Muscle layer of colon (tissue), 2 donors: Measurements from ENCODE around the gene IFNAR2.
"Not testable (repeated sequence)": the region's sequence is repeated elsewhere in the genome, so short reads cannot be mapped to it uniquely, and the experiment has no call there.

Source experiments
- H3K27ac ChIP-seq: one replicate; pipeline ENCODE4 v1.7.0; 2013; ENCODE audit warnings: low read depth, mild to moderate bottlenecking, low read length, moderate library complexity
- H3K27me3 ChIP-seq, 2 donors: one replicate each; pipeline ENCODE4 v1.7.0; 2013; ENCODE audit warnings: low read length in 2 of 2, mild to moderate bottlenecking in 2 of 2; ENCODE audit not compliant: insufficient read depth in 2 of 2, control insufficient read depth in 1 of 2
- H3K36me3 ChIP-seq: one replicate; pipeline ENCODE4 v1.7.0; 2013; ENCODE audit warnings: mild to moderate bottlenecking, low read length; ENCODE audit not compliant: insufficient read depth
- H3K4me1 ChIP-seq: one replicate; pipeline ENCODE4 v1.7.0; 2013; ENCODE audit warnings: mild to moderate bottlenecking, low read length; ENCODE audit not compliant: insufficient read depth
- H3K4me3 ChIP-seq, 2 donors: one replicate each; pipeline ENCODE4 v1.7.0; 2013; ENCODE audit warnings: low read length in 2 of 2, low read depth in 1 of 2, mild to moderate bottlenecking in 1 of 2, moderate library complexity in 1 of 2
- H3K9ac ChIP-seq: one replicate; pipeline ENCODE4 v1.7.0; 2013; ENCODE audit warnings: low read length
- H3K9me3 ChIP-seq: one replicate; pipeline ENCODE4 v1.7.0; 2013; ENCODE audit warnings: mild to moderate bottlenecking, low read length
- donor health status: abdominal sarcoma.
- donor health status: Adenocarcinoma of cecum.

The IFNAR2 gene

GRCh38 chr21:33236766-33237165, 7.0 kb downstream of the IFNAR2 start:
- no peak overlapping the region for H3K27ac ChIP-seq
- no peaks in the 10 kb centered on the region for H3K4me1 ChIP-seq

DNA sequence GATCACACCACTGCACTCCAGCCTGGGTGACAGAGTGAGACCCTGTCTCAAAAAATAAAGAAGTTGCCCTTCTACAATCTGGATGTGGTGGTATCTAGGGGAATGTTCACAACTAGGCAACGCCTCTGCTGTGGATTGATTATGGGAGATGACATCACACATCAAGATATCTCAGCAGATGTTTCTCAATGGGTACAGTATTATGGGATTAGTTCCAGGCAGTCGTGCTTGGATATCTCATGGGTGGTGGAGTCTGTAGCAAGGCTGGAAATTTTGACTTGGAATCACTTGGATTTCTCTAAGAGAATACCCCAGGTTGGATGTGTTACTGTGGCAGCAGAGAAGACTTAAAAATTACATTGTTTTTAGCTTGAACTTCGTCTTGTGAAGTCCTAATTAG, 7.7 kb downstream of the IFNAR2 start:
- H3K4me1 ChIP-seq: no peaks in the 10 kb centered on the region
- no peak overlapping the region for H3K9ac ChIP-seq
- no peaks in the 10 kb centered on the region for H3K9me3 ChIP-seq
- peaks cover 4% of the 10 kb centered on the region for H3K36me3 ChIP-seq
- H3K27me3 ChIP-seq: no peaks in the 10 kb centered on the region
- H3K27ac ChIP-seq: no peak overlapping the region
- H3K4me3 ChIP-seq: no peak overlapping the region

More at GRCh38 chr21:33236766-33237165, 7.0 kb downstream of the IFNAR2 start:
- no peak overlapping the region for H3K9ac ChIP-seq
- no peaks in the 10 kb centered on the region for H3K27me3 ChIP-seq
- H3K9me3 ChIP-seq: no peaks in the 10 kb centered on the region
- H3K4me3 ChIP-seq: no peak overlapping the region
- no peaks in the 10 kb centered on the region for H3K36me3 ChIP-seq

DNA sequence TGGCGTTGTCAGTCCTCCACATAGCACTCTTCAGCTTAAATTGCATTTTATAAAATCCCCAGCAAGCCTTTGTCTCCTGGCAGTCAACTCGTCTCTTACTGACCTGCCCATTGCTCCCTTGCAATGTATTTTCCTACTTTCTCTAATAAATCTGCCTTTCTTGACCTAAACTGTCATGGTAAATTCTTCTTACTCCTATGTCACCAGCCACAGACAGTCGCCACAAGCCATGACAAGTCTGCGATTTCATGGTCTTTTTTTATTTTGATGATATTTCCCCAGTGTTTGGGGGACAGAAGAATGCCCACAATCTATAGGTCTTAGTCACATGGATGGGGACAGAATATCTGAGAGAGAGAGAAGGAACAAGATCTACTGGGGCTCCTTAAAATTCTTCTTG, 8.4 kb downstream of the IFNAR2 start:
- peaks cover 4% of the 10 kb centered on the region for H3K36me3 ChIP-seq
- H3K27ac ChIP-seq: no peak overlapping the region
- no peaks in the 10 kb centered on the region for H3K9me3 ChIP-seq
- no peaks in the 10 kb centered on the region for H3K27me3 ChIP-seq
- no peaks in the 10 kb centered on the region for H3K4me1 ChIP-seq
- no peak overlapping the region for H3K9ac ChIP-seq
- H3K4me3 ChIP-seq: no peak overlapping the region

DNA sequence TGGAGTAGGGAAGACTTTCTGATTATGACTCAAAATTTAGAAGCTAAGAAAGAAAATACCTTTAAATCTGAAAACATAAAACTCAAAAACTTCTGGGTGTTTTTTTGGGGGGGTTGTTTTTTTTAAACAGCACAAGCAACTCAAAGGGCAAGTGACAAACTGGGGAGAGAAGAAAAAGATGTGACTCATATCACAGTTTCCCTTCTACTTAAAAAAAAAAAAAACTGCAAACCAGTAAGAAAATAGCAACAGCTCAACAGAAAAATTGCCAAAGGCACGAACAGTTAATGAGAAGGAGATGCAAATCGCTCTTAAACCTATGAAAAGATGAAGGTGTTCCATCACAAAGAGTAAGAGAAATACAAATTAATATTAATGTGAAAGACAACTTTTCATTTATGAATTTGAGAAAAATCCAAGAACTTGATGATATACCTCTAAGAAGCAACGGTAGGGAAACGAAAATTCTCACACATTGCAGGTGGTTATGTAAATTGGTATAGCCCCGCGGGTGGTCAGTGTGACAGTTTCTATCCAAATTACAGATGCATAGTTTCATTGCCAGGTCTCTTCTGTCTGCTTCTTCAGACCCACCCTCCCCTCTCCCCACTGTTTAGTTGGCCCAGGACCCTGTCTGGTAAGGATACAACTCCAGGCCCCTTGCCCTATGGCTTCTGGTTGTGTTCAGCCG, 9.0 kb downstream of the IFNAR2 start:
- no peak overlapping the region for H3K9ac ChIP-seq
- no peaks in the 10 kb centered on the region for H3K27me3 ChIP-seq
- H3K27ac ChIP-seq: no peak overlapping the region
- H3K4me3 ChIP-seq: no peak overlapping the region
- H3K4me1 ChIP-seq: no peaks in the 10 kb centered on the region
- H3K9me3 ChIP-seq: no peaks in the 10 kb centered on the region
- H3K36me3 ChIP-seq: peaks cover 4% of the 10 kb centered on the region

- H3K27ac ChIP-seq: not testable (repeated sequence)
Measured at GRCh38 chr21:33239559-33240127, 9.9 kb downstream of the IFNAR2 start.

GRCh38 chr21:33240404-33240803, 10.7 kb downstream of the IFNAR2 start:
- Histone ChIP-seq H3K9ac (no peak overlapping the region), H3K27ac (no peak overlapping the region), H3K27me3 (no peaks in the 10 kb centered on the region), H3K4me3 (no peak overlapping the region), H3K4me1 (no peaks in the 10 kb centered on the region), H3K9me3 (no peaks in the 10 kb centered on the region), H3K36me3 (peaks cover 4% of the 10 kb centered on the region)

More at GRCh38 chr21:33239559-33240127, 9.9 kb downstream of the IFNAR2 start:
- H3K9me3 ChIP-seq, H3K4me3 ChIP-seq, H3K27me3 ChIP-seq, H3K36me3 ChIP-seq, H3K9ac ChIP-seq, H3K4me1 ChIP-seq: not testable (repeated sequence)

GRCh38 chr21:33241846-33242245, 12.1 kb downstream of the IFNAR2 start:
- H3K4me1 ChIP-seq: no peaks in the 10 kb centered on the region
- peaks cover 11% of the 10 kb centered on the region for H3K36me3 ChIP-seq
- no peak overlapping the region for H3K4me3 ChIP-seq
- no peak overlapping the region for H3K27ac ChIP-seq
- no peak overlapping the region for H3K9ac ChIP-seq
- H3K9me3 ChIP-seq: no peaks in the 10 kb centered on the region
- H3K27me3 ChIP-seq: no peaks in the 10 kb centered on the region

DNA sequence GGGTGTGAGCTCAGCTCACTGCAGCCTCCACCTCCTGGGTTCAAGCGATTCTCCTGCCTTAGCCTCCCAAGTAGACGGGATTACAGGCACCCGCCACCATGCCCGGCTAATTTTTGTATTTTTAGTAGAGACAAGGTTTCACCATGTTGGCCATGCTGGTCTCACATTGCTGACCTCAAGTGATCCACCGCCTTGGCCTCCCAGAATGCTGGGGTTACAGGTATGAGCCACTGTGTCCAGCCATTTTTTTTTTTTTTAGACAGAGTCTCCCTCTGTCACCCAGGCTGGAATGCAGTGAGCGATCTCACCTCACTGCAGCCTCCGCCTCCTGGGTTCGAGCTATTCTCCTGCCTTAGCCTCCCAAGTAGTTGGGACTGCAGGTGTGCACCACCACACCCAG, 13.1 kb downstream of the IFNAR2 start:
- H3K4me3 ChIP-seq, H3K27me3 ChIP-seq, H3K9me3 ChIP-seq, H3K4me1 ChIP-seq, H3K9ac ChIP-seq, H3K27ac ChIP-seq: not testable (repeated sequence)
- peaks cover 18% of the 10 kb centered on the region for H3K36me3 ChIP-seq

GRCh38 chr21:33244082-33244778, 14.5 kb downstream of the IFNAR2 start:
- H3K36me3 ChIP-seq: peaks cover 25% of the 10 kb centered on the region
- H3K4me1 ChIP-seq: no peaks in the 10 kb centered on the region
- no peak overlapping the region for H3K27ac ChIP-seq
- H3K4me3 ChIP-seq: no peak overlapping the region
- H3K9me3 ChIP-seq: no peaks in the 10 kb centered on the region
- H3K9ac ChIP-seq: no peak overlapping the region
- no peaks in the 10 kb centered on the region for H3K27me3 ChIP-seq

DNA sequence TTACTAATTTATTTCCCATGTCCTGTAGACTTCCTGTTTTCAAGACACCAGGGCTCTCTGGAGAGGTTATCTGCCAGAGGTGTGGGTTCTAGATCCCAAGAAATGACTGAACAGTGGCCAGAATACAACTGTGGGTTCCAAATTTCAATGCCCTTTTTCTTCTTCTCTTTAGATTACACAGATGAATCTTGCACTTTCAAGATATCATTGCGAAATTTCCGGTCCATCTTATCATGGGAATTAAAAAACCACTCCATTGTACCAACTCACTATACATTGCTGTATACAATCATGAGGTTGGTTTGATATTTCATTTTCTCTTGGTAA, 15.0 kb downstream of the IFNAR2 start:
- Histone ChIP-seq H3K4me3 (no peak overlapping the region), H3K36me3 (peaks cover 29% of the 10 kb centered on the region), H3K27ac (no peak overlapping the region), H3K27me3 (no peaks in the 10 kb centered on the region), H3K9ac (no peak overlapping the region), H3K9me3 (no peaks in the 10 kb centered on the region), H3K4me1 (no peaks in the 10 kb centered on the region)

DNA sequence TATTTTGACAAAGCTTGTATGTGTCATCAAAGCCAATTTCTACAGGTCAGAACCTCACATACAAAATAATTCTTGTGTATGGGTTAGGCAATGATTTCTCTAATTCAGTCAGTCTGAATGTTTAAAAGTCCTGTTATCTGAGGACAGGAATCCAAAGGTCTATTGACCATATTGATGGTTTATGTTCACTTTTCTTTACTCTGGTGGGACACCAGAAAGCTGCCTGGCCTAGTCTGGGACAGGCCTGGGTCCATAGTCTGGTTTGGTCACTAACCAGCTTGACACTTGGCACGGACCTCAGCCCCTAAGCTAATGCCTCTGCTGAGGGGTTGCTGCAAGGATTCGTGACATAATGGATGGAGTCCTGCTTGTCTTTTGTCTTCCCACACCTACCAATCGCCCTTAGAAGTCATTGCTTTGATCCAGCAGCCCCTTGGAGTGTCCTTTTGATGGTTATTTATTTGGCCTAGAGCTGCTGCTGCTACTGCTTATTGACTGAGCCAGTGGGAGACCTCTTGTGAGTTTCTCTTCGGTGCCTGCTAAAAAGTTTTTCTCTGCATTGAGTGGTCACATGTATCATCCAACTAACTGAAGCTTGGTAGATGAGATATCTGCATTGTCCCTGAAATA, 15.7 kb downstream of the IFNAR2 start:
- Histone ChIP-seq H3K27me3 (no peaks in the 10 kb centered on the region), H3K36me3 (peaks cover 31% of the 10 kb centered on the region), H3K9me3 (no peaks in the 10 kb centered on the region), H3K4me1 (no peaks in the 10 kb centered on the region), H3K9ac (no peak overlapping the region), H3K4me3 (no peak overlapping the region), H3K27ac (no peak overlapping the region)
